Activated CD8-positive, alpha-beta memory T cell treated with anti-CD3 and anti-CD28 coated beads for 24 hours (primary cell): ENCODE measurements around the gene PATZ1.

Source experiments
- DNase-seq: peaks from one replicate; pipeline ENCODE4 v3.0.0-alpha.2; 2020

PATZ1 gene

DNA sequence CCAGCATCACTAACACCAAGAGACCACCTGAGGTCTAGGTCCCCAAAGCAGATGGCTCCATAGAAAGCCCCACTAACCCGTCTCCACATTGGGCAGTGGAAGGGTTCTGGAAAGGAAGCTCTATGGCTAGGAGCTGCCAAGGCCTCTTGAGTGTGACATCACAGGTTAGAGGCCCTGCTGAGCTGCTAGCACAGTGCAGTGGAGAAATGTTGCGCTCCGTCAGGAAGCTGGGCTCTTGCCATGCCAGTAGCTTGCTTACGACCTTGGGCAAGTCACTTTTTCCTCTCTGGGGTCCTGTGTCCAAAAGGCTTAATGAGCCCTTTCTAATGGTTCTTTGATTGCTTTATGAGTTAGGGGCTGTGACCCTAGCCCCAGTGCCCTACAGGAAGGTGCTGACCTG, 64.4 kb downstream of the PATZ1 start:
- no peak for DNase-seq

DNA sequence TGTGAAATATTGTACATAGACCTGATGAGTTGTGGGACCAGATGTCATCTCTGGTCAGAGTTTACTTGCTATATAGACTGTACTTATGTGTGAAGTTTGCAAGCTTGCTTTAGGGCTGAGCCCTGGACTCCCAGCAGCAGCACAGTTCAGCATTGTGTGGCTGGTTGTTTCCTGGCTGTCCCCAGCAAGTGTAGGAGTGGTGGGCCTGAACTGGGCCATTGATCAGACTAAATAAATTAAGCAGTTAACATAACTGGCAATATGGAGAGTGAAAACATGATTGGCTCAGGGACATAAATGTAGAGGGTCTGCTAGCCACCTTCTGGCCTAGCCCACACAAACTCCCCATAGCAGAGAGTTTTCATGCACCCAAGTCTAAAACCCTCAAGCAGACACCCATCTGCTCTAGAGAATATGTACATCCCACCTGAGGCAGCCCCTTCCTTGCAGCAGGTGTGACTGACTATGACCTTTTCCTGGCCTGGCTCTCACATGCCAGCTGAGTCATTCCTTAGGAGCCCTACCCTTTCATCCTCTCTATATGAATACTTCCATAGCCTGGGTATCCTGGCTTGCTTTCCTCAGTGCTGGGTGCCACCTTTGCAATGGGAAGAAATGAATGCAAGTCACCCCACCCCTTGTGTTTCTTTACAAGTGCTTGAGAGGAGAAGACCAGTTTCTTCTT, 66.2 kb downstream of the PATZ1 start:
- DNase-seq: no peak

DNA sequence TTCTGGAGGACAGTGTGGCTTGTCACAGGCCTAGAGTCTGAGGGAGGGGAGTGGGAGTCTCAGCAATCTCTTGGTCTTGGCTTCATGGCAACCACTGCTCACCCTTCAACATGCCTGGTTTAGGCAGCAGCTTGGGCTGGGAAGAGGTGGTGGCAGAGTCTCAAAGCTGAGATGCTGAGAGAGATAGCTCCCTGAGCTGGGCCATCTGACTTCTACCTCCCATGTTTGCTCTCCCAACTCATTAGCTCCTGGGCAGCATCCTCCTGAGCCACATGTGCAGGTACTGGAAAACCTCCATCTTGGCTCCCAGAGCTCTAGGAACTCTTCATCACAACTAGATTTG, 66.8 kb downstream of the PATZ1 start:
- no peak for DNase-seq

DNA sequence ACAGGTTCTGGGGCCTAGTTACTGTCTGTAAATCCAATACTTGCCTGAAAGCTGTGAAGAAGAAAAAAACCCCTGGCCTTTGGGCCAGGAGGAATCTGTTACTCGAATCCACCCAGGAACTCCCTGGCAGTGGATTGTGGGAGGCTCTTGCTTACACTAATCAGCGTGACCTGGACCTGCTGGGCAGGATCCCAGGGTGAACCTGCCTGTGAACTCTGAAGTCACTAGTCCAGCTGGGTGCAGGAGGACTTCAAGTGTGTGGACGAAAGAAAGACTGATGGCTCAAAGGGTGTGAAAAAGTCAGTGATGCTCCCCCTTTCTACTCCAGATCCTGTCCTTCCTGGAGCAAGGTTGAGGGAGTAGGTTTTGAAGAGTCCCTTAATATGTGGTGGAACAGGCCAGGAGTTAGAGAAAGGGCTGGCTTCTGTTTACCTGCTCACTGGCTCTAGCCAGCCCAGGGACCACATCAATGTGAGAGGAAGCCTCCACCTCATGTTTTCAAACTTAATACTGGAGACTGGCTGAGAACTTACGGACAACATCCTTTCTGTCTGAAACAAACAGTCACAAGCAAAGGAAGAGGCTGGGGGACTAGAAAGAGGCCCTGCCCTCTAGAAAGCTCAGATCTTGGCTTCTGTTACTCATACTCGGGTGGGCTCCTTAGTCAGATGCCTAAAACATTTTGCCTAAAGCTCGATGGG, 67.4 kb downstream of the PATZ1 start:
- peak; percentile 64 for DNase-seq

DNA sequence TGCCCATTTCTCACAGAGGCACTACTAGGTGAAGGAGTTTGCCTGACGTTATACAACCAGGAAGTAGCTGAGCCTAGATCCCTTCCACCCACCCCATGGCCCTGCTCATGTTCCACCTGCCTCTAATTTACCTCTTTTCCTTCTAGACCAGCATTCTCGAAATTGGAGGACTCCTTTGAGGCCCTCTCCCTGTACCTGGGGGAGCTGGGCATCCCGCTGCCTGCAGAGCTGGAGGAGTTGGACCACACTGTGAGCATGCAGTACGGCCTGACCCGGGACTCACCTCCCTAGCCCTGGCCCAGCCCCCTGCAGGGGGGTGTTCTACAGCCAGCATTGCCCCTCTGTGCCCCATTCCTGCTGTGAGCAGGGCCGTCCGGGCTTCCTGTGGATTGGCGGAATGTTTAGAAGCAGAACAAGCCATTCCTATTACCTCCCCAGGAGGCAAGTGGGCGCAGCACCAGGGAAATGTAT, 68.0 kb downstream of the PATZ1 start:
- DNase-seq: peak; percentile 69

DNA sequence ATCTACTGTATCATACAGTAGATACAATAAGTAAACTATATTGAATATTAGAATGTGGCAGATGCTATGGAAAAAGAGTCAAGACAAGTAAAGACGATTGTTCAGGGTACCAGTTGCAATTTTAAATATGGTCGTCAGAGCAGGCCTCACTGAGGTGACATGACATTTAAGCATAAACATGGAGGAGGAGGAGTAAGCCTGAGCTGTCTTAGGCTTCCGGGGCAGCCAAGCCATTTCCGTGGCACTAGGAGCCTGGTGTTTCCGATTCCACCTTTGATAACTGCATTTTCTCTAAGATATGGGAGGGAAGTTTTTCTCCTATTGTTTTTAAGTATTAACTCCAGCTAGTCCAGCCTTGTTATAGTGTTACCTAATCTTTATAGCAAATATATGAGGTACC, 68.4 kb downstream of the PATZ1 start:
- DNase-seq: no peak

DNA sequence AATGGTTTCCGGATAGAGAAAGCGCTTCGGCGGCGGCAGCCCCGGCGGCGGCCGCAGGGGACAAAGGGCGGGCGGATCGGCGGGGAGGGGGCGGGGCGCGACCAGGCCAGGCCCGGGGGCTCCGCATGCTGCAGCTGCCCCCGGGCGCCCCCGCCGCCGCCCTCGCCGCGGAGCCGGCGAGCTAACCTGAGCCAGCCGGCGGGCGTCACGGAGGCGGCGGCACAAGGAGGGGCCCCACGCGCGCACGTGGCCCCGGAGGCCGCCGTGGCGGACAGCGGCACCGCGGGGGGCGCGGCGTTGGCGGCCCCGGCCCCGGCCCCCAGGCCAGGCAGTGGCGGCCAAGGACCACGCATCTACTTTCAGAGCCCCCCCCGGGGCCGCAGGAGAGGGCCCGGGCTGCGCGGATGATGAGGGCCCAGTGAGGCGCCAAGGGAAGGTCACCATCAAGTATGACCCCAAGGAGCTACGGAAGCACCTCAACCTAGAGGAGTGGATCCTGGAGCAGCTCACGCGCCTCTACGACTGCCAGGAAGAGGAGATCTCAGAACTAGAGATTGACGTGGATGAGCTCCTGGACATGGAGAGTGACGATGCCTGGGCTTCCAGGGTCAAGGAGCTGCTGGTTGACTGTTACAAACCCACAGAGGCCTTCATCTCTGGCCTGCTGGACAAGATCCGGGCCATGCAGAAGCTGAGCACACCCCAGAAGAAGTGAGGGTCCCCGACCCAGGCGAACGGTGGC, 69.5 kb downstream of the PATZ1 start:
- DNase-seq: no peak
